ENCODE data around the gene WDR75. TPM values are rescaled to one million over a fixed set of nuclear protein-coding genes. Genes with fewer than 3 reads are reported as not detected.
A peak's percentile ranks its signal among the peaks of the same experiment; 100 is the strongest.

WDR75 gene
- total and polyA plus RNA-seq, 2 of the 13 experiments (the other 11 are each of a cell fraction or from before 2014, with no cell fraction given): 63.0 to 74.1 TPM

DNA sequence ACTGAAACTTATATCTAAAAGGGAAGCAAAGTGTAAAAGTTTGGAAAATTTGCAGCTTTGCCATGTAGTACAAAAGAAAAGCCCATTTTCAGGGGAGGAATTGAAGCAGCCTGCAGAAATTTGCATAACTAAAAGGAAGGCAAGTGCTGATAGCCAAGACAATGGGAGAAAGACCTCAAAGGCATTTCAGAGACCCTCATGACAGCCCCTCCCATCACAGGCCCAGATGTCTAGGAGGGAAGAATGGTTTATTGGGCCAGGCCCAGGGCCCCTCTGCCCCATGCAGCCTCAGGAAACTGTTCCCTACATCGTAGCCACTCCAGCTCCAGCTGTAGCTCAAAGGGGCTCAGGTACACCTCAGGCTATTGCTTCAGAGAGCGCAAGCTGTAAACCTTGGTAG, 14.4 kb upstream of the WDR75 start:
- FAIRE-seq (no peak), DNase-seq (ENCODE audit: low spot score) (no peak), ATAC-seq (peak; percentile 27; the same call in 2 of the 3 replicates)
- Histone ChIP-seq H3K27ac (ENCODE audit: extremely low read length, insufficient read depth, low read length) (no peak overlapping the region), H3K9ac (ENCODE audit: insufficient read depth, low read depth, low read length) (no peak overlapping the region), H3K36me3 (replicated peaks in 1 of 2; ENCODE audit: control insufficient read depth in 1 of 2, insufficient read depth in 2 of 2, low read length in 2 of 2) (no peaks in the 10 kb centered on the region), H3K9me3 (ENCODE audit: low read length) (no peaks in the 10 kb centered on the region), H2AFZ (ENCODE audit: low read length) (no peak overlapping the region), H4K20me1 (ENCODE audit: insufficient read depth, low read length) (no peaks in the 10 kb centered on the region), H3K4me2 (ENCODE audit: low read depth, low read length) (no peak overlapping the region), H3K4me3 (replicated peaks in 1 of 3; ENCODE audit: insufficient read depth in 1 of 3, low read depth in 2 of 3, low read length in 3 of 3) (no peak overlapping the region), H3K4me1 (ENCODE audit: insufficient read depth, low read length) (peaks cover 38% of the 10 kb centered on the region), H3K79me2 (ENCODE audit: insufficient read depth, low read length) (no peaks in the 10 kb centered on the region), H3K27me3 (ENCODE audit: control insufficient read depth in 1 of 2, insufficient read depth in 2 of 2, low read length in 2 of 2) (no peaks in the 10 kb centered on the region)
- in situ Hi-C loops (cut with HindIII; ENCODE audit: extremely low pct_ligation_motif_present, low pct_unique_long_range_greater_than_20kb): loop anchor here (25.0 kb wide), 1 partner anchor 1890 kb away; no protein-coding TSS in a partner anchor
- intact Hi-C loops (cut with micrococcal nuclease; ENCODE audit: unreplicated experiment): no loop called here
- 86% methylated on average over 2 of the region's 2 CpGs for WGBS (ENCODE audit: low lambda C conversion rate)
- ChIA-PET POLR2A (interaction anchor here (1.7 kb wide), 1 partner anchor 14 kb away, joined by 14 read pairs; the partner anchor contains the start of gene WDR75), CTCF (ENCODE audit: low intra/inter-chr PET ratio, low total read pairs) (no interaction called here)
- no peak for TF ChIP-seq XRCC5 (optimal IDR thresholded peaks at IDR 0.05; ENCODE audit: low read length)
- no peak for TF ChIP-seq ZBTB20 (CRISPR knock-in tag; IDR thresholded peaks at IDR 0.05; ENCODE audit: borderline replicate concordance, low read depth)
- TF ChIP-seq JUNB (CRISPR knock-in tag; IDR thresholded peaks at IDR 0.05; ENCODE audit: borderline replicate concordance): no peak
- TF ChIP-seq ZNF768 (CRISPR knock-in tag; IDR thresholded peaks at IDR 0.05): no peak
- no peak for TF ChIP-seq NFIC (IDR thresholded peaks at IDR 0.05; ENCODE audit: low read length)
- no peak for TF ChIP-seq TARDBP (CRISPR knock-in tag; IDR thresholded peaks at IDR 0.05)
- BruUV-seq (replicated peaks): no TSS peak

DNA sequence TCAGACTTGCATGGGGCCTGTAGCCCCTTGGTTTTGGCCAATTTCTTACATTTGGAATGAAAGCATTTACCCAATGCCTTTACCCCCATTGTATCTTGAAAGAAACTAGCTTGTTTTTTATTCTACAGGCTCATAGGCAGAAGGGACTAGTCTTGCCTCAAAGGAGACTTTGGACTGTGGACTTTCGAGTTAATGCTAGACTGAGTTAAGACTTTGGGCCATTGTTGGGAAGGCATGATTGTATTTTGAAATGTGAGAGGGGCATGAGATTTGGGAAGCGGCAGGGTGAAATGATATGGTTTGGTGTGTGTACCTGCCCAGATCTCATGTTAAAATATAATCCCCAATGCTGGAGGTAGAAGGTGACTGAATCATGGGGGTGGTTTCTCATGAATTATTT, 13.4 kb upstream of the WDR75 start:
- POLR2A ChIA-PET: interaction anchor here (0.6 to 1.7 kb wide), 3 partner anchors 13 to 810 kb away, joined by 3 to 14 read pairs (median 3); partner anchors contain the start of gene WDR75
- Histone ChIP-seq H3K4me1 (ENCODE audit: insufficient read depth, low read length) (peaks cover 38% of the 10 kb centered on the region), H3K9me3 (ENCODE audit: low read length) (no peaks in the 10 kb centered on the region), H3K9ac (ENCODE audit: insufficient read depth, low read depth, low read length) (no peak overlapping the region), H3K4me2 (ENCODE audit: low read depth, low read length) (peak overlapping the region; percentile 54), H2AFZ (ENCODE audit: low read length) (no peak overlapping the region), H3K79me2 (ENCODE audit: insufficient read depth, low read length) (no peaks in the 10 kb centered on the region), H3K36me3 (replicated peaks in 1 of 2; ENCODE audit: control insufficient read depth in 1 of 2, insufficient read depth in 2 of 2, low read length in 2 of 2) (no peaks in the 10 kb centered on the region), H3K27ac (ENCODE audit: extremely low read length, insufficient read depth, low read length) (no peak overlapping the region), H3K27me3 (ENCODE audit: control insufficient read depth in 1 of 2, insufficient read depth in 2 of 2, low read length in 2 of 2) (no peaks in the 10 kb centered on the region), H4K20me1 (ENCODE audit: insufficient read depth, low read length) (no peaks in the 10 kb centered on the region), H3K4me3 (replicated peaks in 1 of 3; ENCODE audit: insufficient read depth in 1 of 3, low read depth in 2 of 3, low read length in 3 of 3) (no peak overlapping the region)
- in situ Hi-C loops (cut with HindIII; ENCODE audit: extremely low pct_ligation_motif_present, low pct_unique_long_range_greater_than_20kb): loop anchor here (25.0 kb wide), 1 partner anchor 1891 kb away; no protein-coding TSS in a partner anchor
- WGBS (ENCODE audit: low lambda C conversion rate): 7% methylated on average over 2 of the region's 2 CpGs
- FAIRE-seq (no peak), DNase-seq (ENCODE audit: low spot score) (peak; percentile 54), ATAC-seq (peak; percentile 65)
- CTCF ChIA-PET (ENCODE audit: low intra/inter-chr PET ratio, low total read pairs): no interaction called here
- intact Hi-C loops (cut with micrococcal nuclease; ENCODE audit: unreplicated experiment): no loop called here
- no TSS peak for BruUV-seq (replicated peaks)
- peak; percentile 30; the same call in 1 of the 2 replicates for TF ChIP-seq ARID5B (CRISPR knock-in tag; IDR thresholded peaks at IDR 0.05)
- 0 out of 2 replicates have a peak, but pooled peaks have one; percentile 32 for TF ChIP-seq NCOR1 (IDR thresholded peaks at IDR 0.05; ENCODE audit: borderline replicate concordance, low read length)
- TF ChIP-seq, protein P1, sequence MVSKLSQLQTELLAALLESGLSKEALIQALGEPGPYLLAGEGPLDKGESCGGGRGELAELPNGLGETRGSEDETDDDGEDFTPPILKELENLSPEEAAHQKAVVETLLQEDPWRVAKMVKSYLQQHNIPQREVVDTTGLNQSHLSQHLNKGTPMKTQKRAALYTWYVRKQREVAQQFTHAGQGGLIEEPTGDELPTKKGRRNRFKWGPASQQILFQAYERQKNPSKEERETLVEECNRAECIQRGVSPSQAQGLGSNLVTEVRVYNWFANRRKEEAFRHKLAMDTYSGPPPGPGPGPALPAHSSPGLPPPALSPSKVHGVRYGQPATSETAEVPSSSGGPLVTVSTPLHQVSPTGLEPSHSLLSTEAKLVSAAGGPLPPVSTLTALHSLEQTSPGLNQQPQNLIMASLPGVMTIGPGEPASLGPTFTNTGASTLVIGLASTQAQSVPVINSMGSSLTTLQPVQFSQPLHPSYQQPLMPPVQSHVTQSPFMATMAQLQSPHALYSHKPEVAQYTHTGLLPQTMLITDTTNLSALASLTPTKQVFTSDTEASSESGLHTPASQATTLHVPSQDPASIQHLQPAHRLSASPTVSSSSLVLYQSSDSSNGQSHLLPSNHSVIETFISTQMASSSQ (IDR thresholded peaks at IDR 0.05; ENCODE audit: low read depth): 0 out of 2 replicates have a peak, but pooled peaks have one; percentile 9
- TF ChIP-seq, protein P1 (CRISPR knock-in tag; IDR thresholded peaks at IDR 0.05; ENCODE audit: borderline replicate concordance): no peak; the same call in 1 of the 2 replicates
